SKM-1 (cell line): ENCODE results near the gene INPP5F.
"Not testable (repeated sequence)": the region's sequence is repeated elsewhere in the genome, so short reads cannot be mapped to it uniquely, and the experiment has no call there.

Experiments
- DNase-seq: peaks from one replicate; lab custom pipeline; 2025; ENCODE audit not compliant: unreplicated experiment; lab: John Stamatoyannopoulos, UW

INPP5F gene

DNA sequence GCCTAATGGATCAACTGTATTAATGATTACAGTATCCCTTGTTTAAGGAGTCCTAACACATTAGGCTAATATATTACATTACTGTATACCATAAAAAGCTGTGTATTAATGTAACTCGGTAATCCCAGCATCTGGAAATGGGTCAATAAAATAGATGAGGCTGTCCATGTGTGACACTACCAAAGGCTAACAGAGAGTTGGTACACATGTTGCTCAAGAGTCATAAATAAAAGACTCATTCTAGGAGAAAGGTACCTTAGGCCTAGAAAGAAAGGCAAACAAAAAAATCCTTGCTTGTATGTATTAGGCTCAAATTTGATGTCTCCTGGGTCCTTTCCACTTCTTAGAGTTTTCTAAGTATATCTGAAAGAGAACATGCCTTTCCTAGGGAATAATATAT is 132.2 kb downstream of the INPP5F start:
- no peak for DNase-seq

DNA sequence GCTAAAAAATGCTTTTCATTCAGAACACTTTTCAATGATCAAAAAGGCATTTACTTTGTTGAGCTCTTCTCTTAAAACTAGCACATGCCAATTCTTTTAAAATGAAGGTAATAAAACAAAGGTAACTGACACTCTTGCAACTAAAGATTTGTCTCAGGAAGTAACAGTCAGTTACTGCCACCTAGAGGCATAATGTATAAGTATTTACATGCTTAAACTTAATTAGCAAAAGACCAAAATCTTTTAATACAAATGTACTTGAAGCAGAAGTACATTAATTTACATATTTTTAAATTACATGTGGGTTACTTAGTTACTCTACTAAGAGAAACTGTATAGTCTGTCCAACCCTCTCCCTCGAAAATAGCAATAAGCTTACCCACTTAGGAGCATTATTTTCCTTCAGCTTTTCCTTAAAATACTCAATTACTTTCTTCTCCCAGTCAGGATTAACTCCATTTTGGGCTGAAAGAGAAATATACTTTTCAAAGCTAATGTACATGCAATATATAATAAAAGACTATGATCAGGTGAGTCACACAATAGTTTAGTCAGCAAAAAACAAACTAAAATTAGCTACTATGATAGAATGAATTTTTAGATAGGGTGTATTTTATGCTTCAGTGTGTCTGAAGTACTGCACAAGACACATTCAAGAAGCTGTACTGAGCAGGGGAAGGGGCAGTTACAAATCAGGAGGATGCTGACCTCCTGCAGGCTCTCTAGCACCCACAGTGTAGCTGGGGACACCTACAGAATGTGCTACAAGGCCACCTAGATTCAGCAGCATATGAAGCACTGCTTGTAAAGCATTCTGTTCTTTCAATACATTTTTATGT is 133.8 kb downstream of the INPP5F start:
- DNase-seq: peak; percentile 7

DNA sequence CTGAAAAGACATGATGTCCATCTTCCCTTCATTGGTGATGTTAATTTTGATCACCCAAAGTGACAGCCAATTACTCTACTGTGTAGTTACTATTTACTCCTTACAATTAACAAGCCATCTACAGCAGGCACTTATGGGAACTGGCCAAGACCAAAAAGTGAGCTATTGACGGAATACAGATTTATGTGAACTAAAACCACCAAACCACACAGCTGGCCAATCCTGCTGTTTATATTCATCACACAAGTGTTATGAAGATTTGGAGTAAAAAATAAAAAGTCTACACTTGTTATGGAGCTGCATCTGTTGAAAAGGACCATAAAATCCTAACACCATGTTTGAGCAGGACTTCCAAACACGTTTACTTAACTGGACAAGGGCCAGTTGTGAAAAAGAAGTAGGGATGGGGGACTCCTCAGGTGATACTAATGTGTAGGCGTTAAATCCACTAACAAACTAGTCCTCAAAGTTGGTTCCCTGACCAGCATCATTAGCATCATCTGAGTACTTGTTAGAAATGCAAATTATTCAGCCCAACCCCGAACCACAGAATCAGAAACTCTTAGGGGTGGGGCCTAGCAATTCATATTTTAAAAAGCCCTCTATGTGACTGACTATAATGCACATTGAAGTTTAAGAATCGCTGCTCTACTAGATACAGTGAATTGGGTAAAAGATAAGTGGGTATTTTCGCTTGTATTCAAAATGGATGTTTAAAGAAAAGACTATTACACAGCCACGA is 135.2 kb downstream of the INPP5F start:
- DNase-seq: no peak

GRCh38 chr10:119862524-119862923 is 136.7 kb downstream of the INPP5F start:
- no peak for DNase-seq

- no peak for DNase-seq
These were observed 138.2 kb downstream of the INPP5F start for GRCh38 chr10:119863951-119864565.

DNA sequence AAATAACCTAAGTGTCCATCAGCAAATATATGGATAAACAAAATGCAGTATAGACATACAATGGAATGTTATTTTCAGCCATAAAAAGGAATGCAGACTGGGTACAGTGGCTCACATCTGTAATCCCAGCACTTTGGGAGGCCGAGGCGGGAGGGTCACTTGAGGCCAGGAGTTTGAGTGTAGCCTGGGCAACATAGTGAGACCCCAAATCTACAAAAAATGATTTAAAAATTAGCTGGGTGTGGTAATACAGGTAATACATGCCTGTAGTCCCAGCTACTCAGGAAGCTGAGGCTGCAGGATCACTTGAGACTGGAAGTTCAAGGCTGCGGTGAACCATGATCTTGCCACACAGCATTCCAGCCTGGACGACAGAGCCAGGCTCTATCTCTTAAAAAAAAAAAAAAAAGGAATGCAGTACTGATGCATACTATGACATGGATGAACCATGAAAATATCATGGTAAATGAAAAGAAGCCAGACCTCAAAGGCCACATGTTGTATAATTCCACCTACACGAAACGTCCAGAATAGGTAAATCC is 139.9 kb downstream of the INPP5F start:
- DNase-seq: no peak

DNA sequence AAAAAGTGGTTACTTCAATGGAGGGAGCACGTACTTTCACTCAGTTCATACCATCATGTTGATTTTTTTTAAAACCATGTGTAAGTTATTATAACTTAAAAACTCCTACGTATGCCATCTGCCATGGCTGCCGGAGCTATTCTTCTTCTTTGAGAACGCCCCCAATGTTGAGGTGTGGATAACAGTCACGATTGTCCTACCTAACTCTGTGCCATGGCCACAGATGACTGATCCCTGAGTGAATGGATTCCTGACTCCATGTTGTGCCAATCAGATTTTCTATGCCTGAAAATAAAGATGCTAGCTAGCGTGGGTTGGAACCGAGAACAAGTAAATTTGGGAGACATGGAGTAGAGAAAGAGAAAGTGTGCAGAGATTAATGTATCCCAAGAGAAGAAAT is 141.5 kb downstream of the INPP5F start:
- no peak for DNase-seq

- DNase-seq: not testable (repeated sequence)
These were observed 143.5 kb downstream of the INPP5F start for GRCh38 chr10:119869398-119869797.

- peak; percentile 68 for DNase-seq
These were observed 146.2 kb downstream of the INPP5F start for GRCh38 chr10:119871881-119872609.

DNA sequence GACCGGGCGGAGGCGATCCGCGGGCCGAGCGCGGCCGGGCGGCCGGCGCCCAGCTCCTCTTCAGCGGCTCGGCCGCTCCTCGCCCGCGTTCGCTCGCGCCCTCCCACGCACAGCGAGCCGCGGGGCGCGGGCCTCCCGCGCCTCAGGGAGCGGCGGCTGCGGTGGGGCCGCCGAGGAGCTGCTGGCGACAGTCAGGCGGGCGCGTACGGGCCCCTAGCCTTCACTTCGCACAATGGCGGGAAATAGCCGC is 146.7 kb downstream of the INPP5F start, which contains the start of gene MCMBP:
Gene MCMBP, minus strand, starts transcription at position 234 of the 250 bp plus-strand sequence. CDS start 259 bp downstream, outside the sequence.
- no peak for DNase-seq

- peak; percentile 71 for DNase-seq
These were observed 147.2 kb downstream of the INPP5F start for GRCh38 chr10:119872860-119873681.

GRCh38 chr10:119878524-119878923 is 152.7 kb downstream of the INPP5F start:
- no peak for DNase-seq
